ENCODE measurements around the gene ITFG1. TPM values are rescaled to one million over a fixed set of nuclear protein-coding genes. Genes with fewer than 3 reads are reported as not detected.

The ITFG1 gene
- total RNA-seq, 2 experiments from 2014 or later = 18.0 to 18.5 TPM

DNA sequence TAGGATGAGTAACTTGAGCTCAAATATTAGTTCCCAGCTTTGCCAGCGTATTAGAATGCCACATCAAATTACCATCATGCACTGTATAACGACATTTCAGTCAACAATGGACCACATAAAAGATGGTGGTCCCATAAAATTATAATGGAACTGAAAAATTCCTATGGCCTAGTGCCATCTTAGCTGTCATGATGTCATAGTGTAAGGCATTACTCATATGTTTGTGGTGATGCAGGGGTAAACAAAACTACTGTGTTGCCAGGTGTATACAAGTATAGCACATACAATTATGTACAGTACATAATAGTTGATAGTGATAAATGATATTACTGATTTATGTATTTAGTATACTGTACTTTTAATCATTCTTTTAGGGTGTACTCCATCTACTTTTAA, 262.7 kb downstream of the ITFG1 start:
- Mint-ChIP-seq H3K4me1 (ENCODE audit: low read depth) (no peaks in the 10 kb centered on the region), H3K4me3 (no peak overlapping the region), H3K27me3 (no peaks in the 10 kb centered on the region), H3K9me3 (no peaks in the 10 kb centered on the region), H3K36me3 (ENCODE audit: low read depth) (peaks cover 51% of the 10 kb centered on the region), H3K27ac (no peak overlapping the region)
- ATAC-seq (ENCODE audit: poor library complexity) (no peak), DNase-seq (no peak)
- Histone ChIP-seq H3K4me3 (ENCODE audit: low read length) (no peak overlapping the region), H3K4me1 (ENCODE audit: insufficient read depth, low read length) (no peaks in the 10 kb centered on the region), H3K9me3 (ENCODE audit: control insufficient read depth in 1 of 2, insufficient read depth in 1 of 2, low read length in 2 of 2) (no peaks in the 10 kb centered on the region), H3K36me3 (ENCODE audit: insufficient read depth, low read length) (no peaks in the 10 kb centered on the region), H3K27me3 (ENCODE audit: control insufficient read depth in 1 of 2, insufficient read depth in 2 of 2, low read length in 2 of 2) (no peaks in the 10 kb centered on the region), H3K27ac (ENCODE audit: low read depth in 1 of 2, low read length in 2 of 2) (no peak overlapping the region)
- TF ChIP-seq, protein P1, sequence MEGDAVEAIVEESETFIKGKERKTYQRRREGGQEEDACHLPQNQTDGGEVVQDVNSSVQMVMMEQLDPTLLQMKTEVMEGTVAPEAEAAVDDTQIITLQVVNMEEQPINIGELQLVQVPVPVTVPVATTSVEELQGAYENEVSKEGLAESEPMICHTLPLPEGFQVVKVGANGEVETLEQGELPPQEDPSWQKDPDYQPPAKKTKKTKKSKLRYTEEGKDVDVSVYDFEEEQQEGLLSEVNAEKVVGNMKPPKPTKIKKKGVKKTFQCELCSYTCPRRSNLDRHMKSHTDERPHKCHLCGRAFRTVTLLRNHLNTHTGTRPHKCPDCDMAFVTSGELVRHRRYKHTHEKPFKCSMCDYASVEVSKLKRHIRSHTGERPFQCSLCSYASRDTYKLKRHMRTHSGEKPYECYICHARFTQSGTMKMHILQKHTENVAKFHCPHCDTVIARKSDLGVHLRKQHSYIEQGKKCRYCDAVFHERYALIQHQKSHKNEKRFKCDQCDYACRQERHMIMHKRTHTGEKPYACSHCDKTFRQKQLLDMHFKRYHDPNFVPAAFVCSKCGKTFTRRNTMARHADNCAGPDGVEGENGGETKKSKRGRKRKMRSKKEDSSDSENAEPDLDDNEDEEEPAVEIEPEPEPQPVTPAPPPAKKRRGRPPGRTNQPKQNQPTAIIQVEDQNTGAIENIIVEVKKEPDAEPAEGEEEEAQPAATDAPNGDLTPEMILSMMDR (IDR thresholded peaks at IDR 0.05) = no peak
- CTCF ChIA-PET = no interaction called here
- intact Hi-C loops (cut with DNase I, micrococcal nuclease) = no loop called here
- POLR2A ChIA-PET = no interaction called here

DNA sequence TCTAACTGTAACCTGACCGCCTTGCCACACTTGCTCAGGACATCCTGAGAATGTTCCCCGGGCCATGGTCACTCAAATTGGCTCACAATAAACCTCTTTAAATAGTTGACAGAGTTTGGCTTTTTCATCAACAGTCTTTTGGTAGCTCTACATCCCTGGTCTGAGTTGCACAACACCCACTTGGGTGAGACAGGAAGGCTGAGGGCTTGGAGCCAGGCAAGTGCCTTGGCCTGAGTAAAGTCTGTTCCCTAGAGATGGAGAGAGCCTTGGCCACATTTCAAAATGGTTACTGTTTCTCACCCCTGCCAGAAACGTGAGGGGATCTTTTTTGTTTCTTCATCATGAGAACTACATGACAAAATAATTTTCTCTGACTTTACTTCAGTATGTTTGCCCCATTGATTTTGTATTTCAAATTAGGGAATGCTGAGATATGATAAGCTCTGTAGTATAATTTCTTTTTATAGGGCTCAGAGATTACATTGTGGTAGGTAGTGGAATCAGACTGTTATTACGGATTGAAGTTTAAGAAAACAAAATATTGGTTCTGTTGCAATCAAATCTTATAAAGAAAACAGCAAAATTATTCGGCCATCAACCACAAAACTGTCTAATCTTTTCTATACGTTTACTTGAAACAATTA, 263.2 kb downstream of the ITFG1 start:
- CTCF ChIA-PET = no interaction called here
- Mint-ChIP-seq H3K9me3 (peaks cover 3% of the 10 kb centered on the region), H3K4me3 (no peak overlapping the region), H3K27me3 (no peaks in the 10 kb centered on the region), H3K27ac (no peak overlapping the region), H3K36me3 (ENCODE audit: low read depth) (peaks cover 52% of the 10 kb centered on the region), H3K4me1 (ENCODE audit: low read depth) (no peaks in the 10 kb centered on the region)
- no peaks in the 10 kb centered on the region for H3K4me1 ChIP-seq (ENCODE audit: insufficient read depth, low read length)
- POLR2A ChIA-PET = no interaction called here
- ATAC-seq (ENCODE audit: poor library complexity) (no peak), DNase-seq (no peak)
- H3K36me3 ChIP-seq (ENCODE audit: insufficient read depth, low read length) = no peaks in the 10 kb centered on the region
- H3K27me3 ChIP-seq (ENCODE audit: control insufficient read depth in 1 of 2, insufficient read depth in 2 of 2, low read length in 2 of 2) = no peaks in the 10 kb centered on the region
- H3K4me3 ChIP-seq (ENCODE audit: low read length) = no peak overlapping the region
- TF ChIP-seq, protein P1 (IDR thresholded peaks at IDR 0.05) = no peak
- H3K9me3 ChIP-seq (ENCODE audit: control insufficient read depth in 1 of 2, insufficient read depth in 1 of 2, low read length in 2 of 2) = no peaks in the 10 kb centered on the region
- no peak overlapping the region for H3K27ac ChIP-seq (ENCODE audit: low read depth in 1 of 2, low read length in 2 of 2)
- intact Hi-C loops (cut with DNase I, micrococcal nuclease) = no loop called here

DNA sequence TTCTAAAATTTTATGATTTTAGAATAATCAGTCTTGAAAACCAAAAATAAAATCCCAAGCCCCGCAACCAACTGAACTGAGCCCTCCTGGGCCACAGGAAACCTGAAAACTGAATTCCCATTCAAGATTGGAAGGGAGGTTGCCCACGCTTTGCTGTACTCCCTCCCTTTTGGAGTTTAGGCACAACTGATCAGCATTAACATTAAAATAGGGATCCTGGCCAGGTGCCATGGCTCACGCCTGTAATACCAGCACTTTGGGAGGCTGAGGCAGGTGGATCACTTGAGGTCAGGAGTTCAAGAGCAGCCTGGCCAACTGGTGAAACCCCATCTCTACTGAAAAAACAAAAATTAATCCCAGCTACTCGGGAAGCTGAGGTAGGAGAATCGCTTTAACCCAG, 264.4 kb downstream of the ITFG1 start:
- ChIA-PET CTCF (no interaction called here), POLR2A (no interaction called here)
- Mint-ChIP-seq H3K4me3 (no peak overlapping the region), H3K4me1 (ENCODE audit: low read depth) (no peaks in the 10 kb centered on the region), H3K27ac (no peak overlapping the region), H3K27me3 (no peaks in the 10 kb centered on the region), H3K36me3 (ENCODE audit: low read depth) (peaks cover 57% of the 10 kb centered on the region), H3K9me3 (peaks cover 4% of the 10 kb centered on the region)
- H3K36me3 ChIP-seq (ENCODE audit: insufficient read depth, low read length) = no peaks in the 10 kb centered on the region
- no peaks in the 10 kb centered on the region for H3K4me1 ChIP-seq (ENCODE audit: insufficient read depth, low read length)
- DNase-seq (no peak), ATAC-seq (ENCODE audit: poor library complexity) (no peak)
- H3K27ac ChIP-seq (ENCODE audit: low read depth in 1 of 2, low read length in 2 of 2) = no peak overlapping the region
- intact Hi-C loops (cut with DNase I, micrococcal nuclease) = no loop called here
- H3K4me3 ChIP-seq (ENCODE audit: low read length) = no peak overlapping the region
- no peaks in the 10 kb centered on the region for H3K27me3 ChIP-seq (ENCODE audit: control insufficient read depth in 1 of 2, insufficient read depth in 2 of 2, low read length in 2 of 2)
- peaks cover 0 to 4% of the 10 kb centered on the region in 2 experiments for H3K9me3 ChIP-seq (ENCODE audit: control insufficient read depth in 1 of 2, insufficient read depth in 1 of 2, low read length in 2 of 2)
- TF ChIP-seq, protein P1 (IDR thresholded peaks at IDR 0.05) = no peak

All from CD4-positive, alpha-beta T cell (primary cell).